GM19463 (cell line): Measurements from ENCODE around the gene GATA3.

Source experiments
- ATAC-seq: cut with Tn5 transposase; IDR thresholded peaks from one replicate; pipeline ENCODE4 v1.9.1; 2021; ENCODE audit warnings: mild to moderate bottlenecking, moderate library complexity; ENCODE audit not compliant: unreplicated experiment

GATA3 gene

DNA sequence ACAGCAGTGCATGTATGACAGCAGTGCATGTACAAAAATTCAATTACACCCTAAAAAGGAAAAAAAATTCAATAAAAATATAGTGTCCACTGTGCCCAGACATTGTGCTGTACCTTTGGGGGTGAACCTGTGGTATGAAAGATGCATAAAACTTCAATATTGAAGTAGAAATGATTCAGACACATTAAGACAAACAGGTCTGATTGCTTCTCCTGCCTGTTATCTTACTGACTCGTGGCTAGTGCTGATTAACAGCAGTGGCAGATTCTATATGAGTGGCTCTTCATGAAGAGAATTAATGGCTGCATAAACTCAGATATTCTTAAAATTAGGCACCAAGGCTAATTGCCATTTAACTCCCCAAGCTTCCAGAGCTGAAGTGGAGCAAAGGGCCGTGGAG lies 37.9 kb downstream of the GATA3 start:
- ATAC-seq = no peak

DNA sequence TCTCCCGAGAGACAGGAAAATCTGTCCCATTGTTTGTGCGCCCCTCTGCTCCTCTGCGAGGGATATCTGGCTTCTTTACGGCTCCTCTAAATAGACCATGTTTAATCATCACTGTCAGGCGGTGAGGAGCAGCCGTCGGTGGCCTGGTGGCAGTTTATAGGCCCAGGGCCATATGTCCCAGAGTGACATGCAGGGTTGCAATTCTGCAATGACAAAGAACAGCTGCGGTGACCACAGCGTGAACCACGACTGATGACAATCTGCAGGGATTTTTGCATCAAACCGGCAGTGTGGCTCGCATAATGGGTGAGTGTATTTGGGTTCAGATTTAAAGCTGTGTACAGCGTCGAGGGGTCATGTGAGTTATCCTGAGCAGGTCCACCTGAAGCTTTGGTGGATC lies 41.5 kb downstream of the GATA3 start:
- ATAC-seq = no peak

GRCh38 chr10:8096931-8097330 lies 42.4 kb downstream of the GATA3 start:
- ATAC-seq = no peak

GRCh38 chr10:8100366-8100765 lies 45.9 kb downstream of the GATA3 start:
- no peak for ATAC-seq

- peak; percentile 86 for ATAC-seq
These were observed 48.4 kb downstream of the GATA3 start for GRCh38 chr10:8102708-8103401.

DNA sequence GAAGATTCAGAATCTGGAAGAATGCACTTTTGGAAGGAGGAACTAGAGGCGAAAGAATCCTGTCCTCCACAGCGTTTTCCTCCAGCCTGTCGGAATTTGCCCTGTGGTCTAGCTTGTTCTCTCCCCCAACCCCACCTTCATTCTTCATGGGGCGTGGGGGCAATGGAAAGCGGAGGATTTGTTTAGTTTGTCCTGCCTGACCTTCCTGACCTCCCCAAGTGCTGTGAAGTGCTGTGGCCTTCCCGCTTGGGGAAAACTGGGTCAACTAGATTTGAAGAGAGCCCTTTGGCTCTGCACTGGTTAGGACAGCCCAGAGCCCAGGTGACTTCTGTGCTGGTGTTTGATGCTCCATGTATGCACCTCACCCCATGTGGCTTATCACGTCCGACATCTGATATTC lies 49.1 kb downstream of the GATA3 start:
- ATAC-seq = no peak

DNA sequence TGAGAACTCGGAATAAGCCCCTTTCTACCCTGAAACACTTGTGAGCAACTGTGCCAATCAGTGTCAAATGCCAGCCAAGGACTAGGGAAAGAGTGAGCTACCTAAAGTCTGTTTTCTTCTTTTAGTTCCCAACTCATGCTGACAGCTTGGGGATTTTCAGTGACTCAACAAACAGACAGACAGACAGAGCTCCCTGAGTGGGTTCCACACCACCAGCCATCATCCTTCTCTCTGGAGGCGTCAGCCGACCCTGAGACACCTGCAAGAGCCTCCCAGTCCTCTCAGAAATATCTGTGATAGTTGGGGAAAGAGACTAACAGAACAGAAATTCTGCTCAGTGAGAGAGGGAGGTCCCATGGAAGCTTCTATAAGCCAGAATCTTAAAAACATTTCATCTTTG lies 49.5 kb downstream of the GATA3 start:
- no peak for ATAC-seq

GRCh38 chr10:8104721-8105120 lies 50.2 kb downstream of the GATA3 start:
- no peak for ATAC-seq

- ATAC-seq = no peak
These were observed 51.4 kb downstream of the GATA3 start for GRCh38 chr10:8105932-8106331.

- ATAC-seq = no peak
These were observed 57.9 kb downstream of the GATA3 start for GRCh38 chr10:8112230-8112905.

- ATAC-seq = no peak
These were observed 58.5 kb downstream of the GATA3 start for GRCh38 chr10:8112942-8113442.

DNA sequence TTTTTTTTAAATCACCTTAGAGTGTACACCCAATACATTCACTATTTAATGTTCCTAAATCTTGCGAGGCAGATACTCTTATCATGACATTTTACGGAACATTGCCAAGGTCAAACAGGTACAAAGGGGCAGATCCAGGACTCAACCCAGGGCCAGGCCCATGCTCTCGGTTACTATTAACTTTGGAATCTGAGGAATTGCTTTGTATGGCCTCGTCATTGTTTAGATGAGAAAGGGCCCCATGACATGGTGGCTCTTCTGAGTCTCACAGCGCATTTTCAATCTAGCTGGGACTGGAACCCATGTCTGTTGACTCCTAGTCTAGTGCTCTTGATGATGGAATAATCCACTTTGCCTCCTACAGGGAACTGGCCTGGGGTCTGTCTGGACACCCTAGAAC lies 59.1 kb downstream of the GATA3 start:
- no peak for ATAC-seq

DNA sequence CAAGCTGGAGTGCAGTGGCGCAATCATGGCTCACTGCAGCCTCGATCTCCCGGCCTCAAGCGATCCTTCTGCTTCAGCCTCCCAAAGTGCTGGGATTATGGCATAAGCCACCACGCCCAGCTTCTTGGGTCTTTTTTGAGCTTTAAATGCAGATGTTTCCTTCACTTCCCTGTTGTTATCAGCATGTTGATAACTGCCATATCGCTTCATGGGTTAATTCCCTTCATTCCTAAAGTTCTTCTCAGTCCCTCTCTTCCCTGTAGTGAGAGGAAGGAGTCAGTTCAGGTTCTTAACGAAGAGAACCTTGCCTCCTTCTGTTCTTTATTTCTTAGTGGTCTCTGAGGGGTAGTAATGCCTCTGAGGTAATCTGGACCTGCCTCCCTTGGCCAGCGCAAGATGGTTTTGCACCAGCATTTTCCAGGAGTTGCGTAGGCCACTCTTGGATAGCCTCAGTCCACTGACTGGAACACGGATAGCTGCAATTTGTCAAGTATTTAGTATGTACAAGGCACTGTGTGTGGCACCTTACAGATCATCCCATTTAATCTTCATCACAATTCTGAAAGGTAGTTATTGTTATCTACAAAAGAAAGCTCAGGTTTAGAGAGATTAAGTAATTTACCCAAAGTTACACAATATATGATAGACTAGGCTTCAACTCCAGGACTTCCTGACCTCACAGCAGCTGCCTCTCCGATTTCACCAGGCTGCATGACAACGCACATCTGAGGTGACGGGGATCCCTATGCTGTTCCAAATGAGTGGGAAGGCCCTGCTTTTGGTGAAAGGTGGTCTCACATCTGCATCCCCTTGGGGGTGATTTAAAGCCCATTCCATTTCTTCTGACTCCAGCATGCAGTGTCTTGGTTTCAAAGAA lies 60.5 kb downstream of the GATA3 start:
- ATAC-seq = no peak

DNA sequence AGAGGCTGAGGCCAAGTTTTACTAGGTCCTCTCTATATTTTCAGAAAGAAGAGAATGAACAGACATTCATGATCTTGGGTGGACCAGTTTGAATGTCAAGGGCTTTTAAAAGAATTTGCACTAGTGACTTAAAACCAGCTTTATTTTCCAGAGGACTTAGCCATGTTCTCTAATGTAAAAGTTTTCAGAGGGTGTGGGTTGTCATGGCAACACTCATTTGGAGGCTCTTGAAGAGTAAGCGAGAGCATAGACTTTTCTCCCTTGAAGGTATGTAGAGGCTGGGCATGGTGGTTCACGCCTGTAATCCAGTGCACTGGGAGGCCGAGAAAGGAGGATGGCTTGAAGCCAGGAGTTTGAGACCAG lies 61.1 kb downstream of the GATA3 start:
- ATAC-seq = no peak

DNA sequence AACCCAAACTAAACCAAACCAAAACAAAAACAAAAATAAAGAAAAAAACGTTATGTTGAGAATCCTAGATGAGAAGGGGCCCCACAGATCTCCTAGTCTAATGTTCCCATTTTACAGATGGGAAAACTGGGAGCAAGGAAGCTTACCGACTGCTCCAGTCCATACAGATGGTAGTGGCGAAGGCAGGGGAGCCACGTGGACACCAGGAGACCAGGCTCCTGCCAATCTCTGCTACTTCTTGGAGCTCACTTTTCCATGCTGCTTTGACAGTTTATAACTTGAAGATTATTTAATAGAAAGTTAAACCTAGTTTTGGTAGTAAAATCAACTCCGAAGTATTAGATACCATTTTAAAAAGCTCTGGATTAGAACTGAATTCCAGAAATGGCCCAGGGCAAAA lies 62.0 kb downstream of the GATA3 start:
- ATAC-seq = no peak

GRCh38 chr10:8116926-8117493 lies 62.5 kb downstream of the GATA3 start:
- ATAC-seq = no peak

GRCh38 chr10:8121201-8121890 lies 66.9 kb downstream of the GATA3 start:
- ATAC-seq = no peak

DNA sequence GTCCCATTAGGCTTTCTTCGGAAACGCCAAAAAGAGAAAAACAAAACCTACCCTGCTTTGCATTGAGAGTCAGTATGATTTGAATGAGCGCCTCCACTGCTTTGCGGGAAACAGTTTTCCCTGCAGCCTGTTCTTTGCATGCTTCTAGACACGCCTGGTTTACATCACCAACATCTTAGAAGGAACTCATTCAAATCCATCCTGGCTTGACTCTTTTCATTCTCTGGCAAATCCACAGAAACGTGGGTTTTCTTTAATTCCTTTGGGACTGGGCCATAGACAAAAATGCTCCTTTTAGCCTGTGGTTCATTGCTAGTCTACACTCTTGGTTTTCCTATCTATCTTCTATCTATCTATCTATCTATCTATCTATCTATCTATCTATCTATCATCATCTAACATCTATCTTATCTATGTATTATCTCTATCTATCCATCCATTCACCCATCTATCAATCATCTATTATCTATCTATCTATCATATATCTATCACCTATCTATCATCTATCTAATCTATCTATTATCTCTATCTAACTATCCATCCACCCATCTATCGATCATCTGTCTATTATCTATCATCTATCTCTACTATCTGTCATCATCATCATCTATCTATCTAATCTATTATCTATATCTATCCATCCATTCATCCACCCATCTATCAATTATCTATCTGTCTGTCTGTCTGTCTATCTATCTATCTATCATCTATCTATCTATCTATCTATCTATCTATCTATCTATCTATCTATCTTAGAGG lies 68.3 kb downstream of the GATA3 start:
- no peak for ATAC-seq

DNA sequence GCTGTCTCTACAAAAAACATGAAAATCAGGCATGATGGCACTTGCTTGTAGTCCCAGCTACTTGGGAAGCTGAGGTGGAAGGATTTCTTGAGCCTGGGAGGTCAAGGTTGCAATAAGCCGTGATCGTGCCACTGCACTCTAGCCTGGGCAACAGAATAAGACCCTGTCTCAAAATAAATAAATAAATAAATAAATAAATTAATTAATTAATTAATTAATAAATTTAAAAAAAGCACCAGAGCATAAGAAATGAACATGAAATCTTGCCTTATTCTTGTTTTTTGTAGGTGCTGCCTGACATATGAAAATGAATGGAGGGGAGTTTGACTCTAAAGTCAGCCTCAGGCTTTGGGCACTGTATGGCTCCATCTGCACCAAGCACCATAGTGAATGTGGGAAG lies 69.9 kb downstream of the GATA3 start:
- no peak for ATAC-seq
